Activated CD4-positive, alpha-beta T cell treated with anti-CD3 and anti-CD28 coated beads, Interleukin-2, Interleukin-4, amounts not matched to agents 100 ng/mL and 50 ng/mL, durations not matched to agents 16 hours and 8 hours (primary cell): ENCODE data around the gene GDPGP1.
"Not testable (repeated sequence)": the region's sequence is repeated elsewhere in the genome, so short reads cannot be mapped to it uniquely, and the experiment has no call there.

ENCODE experiments used
- DNase-seq: peaks from one replicate; pipeline ENCODE4 v3.0.0-alpha.2; 2020; ENCODE audit warnings: low spot score

The GDPGP1 gene

DNA sequence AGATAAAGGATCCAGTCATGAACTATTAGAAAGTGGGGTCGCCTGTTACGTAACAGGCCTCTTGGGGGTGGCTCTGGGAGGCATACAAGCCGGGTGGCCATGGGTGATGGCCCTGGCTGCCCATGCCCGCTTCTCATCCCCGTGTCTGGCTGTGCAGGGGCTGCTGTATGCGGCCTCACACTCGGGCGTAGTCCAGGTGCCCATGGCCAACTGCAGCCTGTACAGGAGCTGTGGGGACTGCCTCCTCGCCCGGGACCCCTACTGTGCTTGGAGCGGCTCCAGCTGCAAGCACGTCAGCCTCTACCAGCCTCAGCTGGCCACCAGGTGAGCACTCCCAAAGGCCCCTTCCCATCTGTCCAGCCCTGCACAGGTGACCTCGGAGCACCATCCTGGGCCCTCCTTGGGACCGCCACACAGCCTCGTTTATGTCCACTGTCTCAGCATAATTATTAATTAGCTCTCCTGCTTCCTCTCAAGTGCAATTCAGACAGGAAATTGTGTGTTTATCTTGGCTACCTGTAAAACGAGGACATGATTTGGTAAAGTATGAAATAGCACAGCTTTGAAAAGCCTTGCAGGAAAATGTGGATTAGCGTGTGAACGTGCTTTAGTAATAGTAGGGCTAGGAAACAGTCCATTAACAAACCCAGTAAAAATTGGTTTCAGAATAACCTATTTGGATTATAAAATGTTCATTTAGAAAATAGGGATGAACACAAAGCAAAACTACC, 8.3 kb upstream of the GDPGP1 start:
- no peak for DNase-seq

DNA sequence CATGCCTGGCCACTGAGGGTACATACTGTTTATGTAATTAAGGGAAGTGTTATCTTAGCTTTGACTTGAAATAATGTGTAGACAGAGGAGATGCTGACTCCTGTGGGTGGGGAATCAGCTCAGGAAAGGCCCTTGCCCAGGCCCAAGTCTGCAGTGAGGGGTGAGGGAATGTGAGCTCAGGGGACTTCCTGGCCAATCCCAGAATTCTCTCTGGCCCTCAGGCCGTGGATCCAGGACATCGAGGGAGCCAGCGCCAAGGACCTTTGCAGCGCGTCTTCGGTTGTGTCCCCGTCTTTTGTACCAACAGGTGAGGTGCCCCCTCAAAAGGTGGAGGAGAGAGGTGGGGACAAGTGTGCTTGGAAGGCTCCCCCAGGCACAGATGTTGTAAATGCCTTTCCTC, 6.7 kb upstream of the GDPGP1 start:
- no peak for DNase-seq

DNA sequence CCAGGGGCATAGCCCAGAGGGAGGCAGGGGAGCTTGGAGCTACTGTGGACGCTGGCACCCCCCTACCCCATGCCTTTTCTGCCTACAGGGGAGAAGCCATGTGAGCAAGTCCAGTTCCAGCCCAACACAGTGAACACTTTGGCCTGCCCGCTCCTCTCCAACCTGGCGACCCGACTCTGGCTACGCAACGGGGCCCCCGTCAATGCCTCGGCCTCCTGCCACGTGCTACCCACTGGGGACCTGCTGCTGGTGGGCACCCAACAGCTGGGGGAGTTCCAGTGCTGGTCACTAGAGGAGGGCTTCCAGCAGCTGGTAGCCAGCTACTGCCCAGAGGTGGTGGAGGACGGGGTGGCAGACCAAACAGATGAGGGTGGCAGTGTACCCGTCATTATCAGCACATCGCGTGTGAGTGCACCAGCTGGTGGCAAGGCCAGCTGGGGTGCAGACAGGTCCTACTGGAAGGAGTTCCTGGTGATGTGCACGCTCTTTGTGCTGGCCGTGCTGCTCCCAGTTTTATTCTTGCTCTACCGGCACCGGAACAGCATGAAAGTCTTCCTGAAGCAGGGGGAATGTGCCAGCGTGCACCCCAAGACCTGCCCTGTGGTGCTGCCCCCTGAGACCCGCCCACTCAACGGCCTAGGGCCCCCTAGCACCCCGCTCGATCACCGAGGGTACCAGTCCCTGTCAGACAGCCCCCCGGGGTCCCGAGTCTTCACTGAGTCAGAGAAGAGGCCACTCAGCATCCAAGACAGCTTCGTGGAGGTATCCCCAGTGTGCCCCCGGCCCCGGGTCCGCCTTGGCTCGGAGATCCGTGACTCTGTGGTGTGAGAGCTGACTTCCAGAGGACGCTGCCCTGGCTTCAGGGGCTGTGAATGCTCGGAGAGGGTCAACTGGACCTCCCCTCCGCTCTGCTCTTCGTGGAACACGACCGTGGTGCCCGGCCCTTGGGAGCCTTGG, 5.9 kb upstream of the GDPGP1 start:
- DNase-seq: no peak

DNA sequence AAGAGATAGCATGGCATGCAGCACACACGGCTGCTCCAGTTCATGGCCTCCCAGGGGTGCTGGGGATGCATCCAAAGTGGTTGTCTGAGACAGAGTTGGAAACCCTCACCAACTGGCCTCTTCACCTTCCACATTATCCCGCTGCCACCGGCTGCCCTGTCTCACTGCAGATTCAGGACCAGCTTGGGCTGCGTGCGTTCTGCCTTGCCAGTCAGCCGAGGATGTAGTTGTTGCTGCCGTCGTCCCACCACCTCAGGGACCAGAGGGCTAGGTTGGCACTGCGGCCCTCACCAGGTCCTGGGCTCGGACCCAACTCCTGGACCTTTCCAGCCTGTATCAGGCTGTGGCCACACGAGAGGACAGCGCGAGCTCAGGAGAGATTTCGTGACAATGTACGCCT, 5.0 kb upstream of the GDPGP1 start:
- no peak for DNase-seq

GRCh38 chr15:90230071-90230494, 3.9 kb upstream of the GDPGP1 start:
- no peak for DNase-seq

- DNase-seq: no peak
Observed at GRCh38 chr15:90230610-90231009, 3.4 kb upstream of the GDPGP1 start.

DNA sequence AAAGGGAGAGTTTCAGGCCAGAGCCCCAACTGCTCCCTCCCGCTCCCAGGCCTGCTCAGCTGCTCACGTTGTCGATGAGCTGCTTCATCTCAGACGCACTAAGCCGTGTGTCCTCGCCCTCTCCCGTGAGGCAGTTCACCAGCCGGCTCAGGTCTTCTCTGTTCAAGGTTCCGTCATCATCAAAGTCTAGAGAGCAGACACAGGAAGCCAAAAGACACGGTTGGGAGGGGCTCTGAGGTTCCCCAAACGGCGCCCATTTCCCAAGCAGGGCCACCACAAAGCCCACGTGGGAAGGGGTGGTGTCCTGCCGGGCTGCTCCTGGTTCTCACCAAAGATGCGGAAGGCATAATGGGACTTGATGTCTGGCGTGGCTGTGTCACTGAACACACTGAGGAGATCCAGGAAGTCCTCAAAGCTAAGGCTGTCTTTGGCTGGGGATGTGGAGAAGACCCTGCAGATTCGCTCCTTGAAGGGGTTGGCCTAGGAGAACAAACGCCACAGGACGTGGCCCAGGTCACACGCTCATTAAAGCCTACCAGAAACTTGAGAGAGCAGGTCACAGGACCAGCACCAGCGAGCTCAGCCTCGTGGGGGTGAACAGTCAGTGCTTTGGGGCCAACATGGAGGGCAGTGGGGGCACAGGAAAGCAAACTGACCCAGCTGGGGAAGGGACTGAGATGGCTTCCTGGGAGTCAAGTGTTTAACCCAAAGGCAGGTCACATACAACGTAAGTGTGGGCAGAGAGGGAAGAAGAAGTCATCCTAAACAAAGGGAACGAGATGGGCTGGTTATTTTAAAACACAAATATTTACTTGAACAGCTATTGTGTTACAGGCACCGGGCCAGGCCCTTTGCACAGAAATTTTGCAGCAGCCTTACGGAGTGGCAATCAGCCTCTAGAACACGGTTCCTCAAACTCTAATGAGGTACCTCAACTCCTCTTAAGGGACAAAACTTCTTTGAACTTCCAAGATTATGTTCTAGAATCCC, 2.7 kb upstream of the GDPGP1 start:
- peak; percentile 79 for DNase-seq

DNA sequence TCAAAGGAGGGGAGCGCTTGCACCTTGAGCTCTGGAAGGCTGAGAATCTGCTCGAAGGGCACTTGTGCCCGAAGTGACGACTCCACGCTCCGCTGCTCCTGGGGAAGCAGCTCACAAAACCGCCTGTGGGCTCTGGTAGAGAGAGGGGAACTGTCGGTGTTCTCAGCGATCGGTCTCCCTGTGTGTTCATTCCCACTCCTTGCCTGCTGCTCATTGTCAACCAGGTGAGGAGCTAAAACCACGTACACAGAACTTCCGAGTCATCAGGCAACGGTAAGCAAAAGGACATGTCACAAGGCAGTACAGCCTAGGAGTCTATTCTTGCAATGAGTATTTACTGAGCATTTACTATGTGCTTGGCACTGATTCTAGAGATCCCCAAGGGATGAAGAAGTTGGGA, 1.8 kb upstream of the GDPGP1 start:
- no peak for DNase-seq

GRCh38 chr15:90232941-90233386, 1.0 kb upstream of the GDPGP1 start:
- DNase-seq: peak; percentile 11

GRCh38 chr15:90233387-90234095, 468 bp upstream of the GDPGP1 start, which contains the start of gene CIB1:
Gene CIB1, minus strand, starts transcription at chr15:90233941. Its CDS starts 56 bp downstream, at chr15:90233885.
- peak; percentile 98 for DNase-seq

DNA sequence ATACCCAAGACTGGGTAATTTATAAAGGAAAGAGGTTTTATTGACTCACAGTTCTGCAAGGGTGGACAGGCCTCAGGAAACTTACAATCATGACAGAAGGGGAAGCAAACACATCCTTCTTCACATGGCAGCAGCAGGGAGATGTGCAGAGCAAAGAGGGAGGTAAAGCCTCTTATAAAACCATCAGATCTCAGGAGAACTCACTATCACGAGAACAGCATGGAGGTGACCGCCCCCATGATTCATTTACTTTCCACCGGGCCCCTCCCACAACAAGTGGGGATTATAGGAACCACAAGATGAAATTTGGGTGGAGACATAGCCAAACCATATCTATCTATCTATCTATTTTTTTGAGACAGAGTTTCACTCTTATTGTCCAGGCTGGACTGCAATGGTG, 5.4 kb downstream of the GDPGP1 start:
- DNase-seq: no peak

- no peak for DNase-seq
Observed at GRCh38 chr15:90240856-90241255, 6.8 kb downstream of the GDPGP1 start.

- DNase-seq: no peak
Observed at GRCh38 chr15:90241343-90242192, 7.6 kb downstream of the GDPGP1 start.

DNA sequence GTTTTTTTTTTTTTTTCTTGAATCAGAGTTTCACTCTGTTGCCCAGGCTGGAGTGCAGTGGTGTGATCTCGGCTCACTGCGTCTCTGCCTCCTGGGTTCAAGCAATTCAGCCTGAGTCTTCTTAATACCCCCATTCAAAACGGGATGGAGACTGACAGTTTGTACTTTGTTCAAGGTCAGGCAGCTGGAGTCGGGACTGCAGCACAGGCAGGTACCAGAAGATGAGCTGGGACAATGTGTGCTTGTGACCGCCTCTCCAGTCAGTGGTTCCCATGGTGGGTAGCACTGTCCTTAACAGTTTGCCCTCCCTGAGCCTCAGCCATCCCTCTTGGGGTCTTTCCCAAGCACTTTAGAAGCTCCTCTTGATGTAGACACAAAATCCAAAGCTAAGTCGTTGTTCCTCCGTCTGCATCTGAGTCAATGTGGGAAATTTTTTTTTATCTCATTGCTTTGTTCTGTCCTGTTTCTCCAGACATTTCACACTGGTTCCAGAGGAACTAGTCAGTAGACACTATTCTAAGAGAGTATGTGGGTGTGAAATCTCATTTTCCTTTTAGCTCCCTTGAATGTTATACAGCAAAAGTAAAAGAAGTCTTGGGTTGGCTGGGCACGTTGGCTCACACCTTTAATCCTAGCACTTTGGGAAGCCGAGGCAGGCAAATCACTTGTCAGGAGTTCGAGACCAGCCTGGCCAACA, 10.1 kb downstream of the GDPGP1 start:
- DNase-seq: no peak

DNA sequence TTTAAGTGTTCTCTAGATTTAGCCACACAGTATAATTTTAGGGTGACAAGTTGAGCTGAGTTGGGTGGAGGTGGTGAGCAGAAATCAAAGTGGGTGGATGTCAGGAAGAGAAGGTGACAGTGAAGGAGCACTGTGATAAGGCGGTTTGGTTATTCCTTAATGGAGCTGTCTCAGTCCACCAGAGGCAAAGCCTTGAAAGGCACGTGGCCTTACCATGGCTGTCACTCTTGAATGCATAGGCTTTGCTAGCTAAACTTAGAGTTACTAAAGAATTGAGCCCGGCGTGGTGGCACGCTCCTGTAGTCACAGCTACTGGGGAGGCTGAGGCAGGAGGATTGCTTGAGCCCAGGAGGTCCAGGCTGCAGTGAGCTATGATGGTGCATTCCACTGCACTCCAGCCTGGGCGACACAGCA, 14.8 kb downstream of the GDPGP1 start:
- DNase-seq: no peak

DNA sequence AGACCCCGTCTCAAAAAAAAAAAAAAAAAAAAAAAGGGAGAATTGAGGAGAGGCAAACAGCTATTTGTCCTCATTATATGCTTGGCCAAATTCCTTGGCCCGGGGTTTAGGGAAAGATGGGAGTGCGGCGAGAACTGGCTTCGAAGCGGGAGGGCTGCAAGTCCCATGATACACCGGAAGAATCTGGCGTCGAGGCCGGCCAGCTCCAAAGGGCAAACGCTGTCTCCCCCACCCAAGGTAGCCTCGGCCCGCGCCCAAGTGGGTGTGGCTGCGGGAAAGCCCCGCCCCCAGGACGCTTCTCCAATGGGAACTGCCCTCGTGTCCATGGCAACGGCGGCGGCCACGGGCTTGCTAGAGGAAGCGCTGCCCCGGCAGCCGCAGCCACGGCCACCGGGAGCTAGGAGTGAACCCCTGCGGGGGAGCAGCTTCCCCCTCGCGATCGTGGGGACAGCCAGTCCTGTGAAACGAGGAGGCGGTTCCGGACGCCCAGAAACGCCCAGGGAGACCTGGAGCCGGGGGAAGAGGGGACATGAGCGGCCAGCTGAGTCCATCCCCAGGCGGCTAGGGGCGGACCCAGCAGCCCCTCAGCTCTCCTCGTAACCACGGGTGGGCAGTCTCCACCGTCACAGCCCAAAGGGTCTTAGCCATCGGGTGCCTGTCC, 15.3 kb downstream of the GDPGP1 start, which contains the start of gene TTLL13:
TSS of gene TTLL13 (plus strand) at position 354 of the 661 bp plus-strand sequence. CDS start 1,075 bp downstream, outside the sequence.
- peak; percentile 54 for DNase-seq

- no peak for DNase-seq
Observed at GRCh38 chr15:90257776-90258175, 23.8 kb downstream of the GDPGP1 start.

- peak; percentile 77 for DNase-seq
Observed at GRCh38 chr15:90259524-90259923, 25.5 kb downstream of the GDPGP1 start.

DNA sequence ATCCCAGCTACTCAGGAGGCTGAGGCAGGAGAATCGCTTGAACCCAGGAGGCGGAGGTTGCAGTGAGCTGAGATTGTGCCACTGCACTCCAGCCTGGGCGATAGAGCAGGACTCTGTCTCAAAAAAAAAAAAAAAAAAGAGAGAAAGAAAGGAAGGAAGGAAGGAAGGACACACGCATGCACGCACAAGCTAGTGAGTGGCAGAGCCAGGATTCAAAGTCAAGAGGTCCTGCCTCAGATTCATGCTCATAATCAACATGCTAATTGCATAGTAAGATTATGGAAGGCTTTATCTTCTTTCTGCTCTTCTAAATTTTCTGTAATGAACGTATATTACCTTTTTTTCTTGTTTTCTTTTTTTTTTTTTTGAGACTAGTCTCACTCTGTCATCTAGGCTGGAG, 26.7 kb downstream of the GDPGP1 start:
- DNase-seq: not testable (repeated sequence)
